IPS-20b (cell line): ENCODE data around the gene PROCR.
"Not testable (repeated sequence)": the region's sequence is repeated elsewhere in the genome, so short reads cannot be mapped to it uniquely, and the experiment has no call there.

Source experiments
- H3K27ac ChIP-seq: one replicate; pipeline ENCODE4 v1.5.1; 2013; ENCODE audit warnings: low read length
- H3K27me3 ChIP-seq: 2 replicates; pipeline ENCODE4 v1.6.1; 2013; ENCODE audit warnings: mild to moderate bottlenecking, low read length, inconsistent platforms; ENCODE audit not compliant: insufficient read depth
- H3K36me3 ChIP-seq: 2 replicates; pipeline ENCODE4 v1.6.1; 2013; ENCODE audit warnings: low read depth, mild to moderate bottlenecking, inconsistent platforms, low read length, moderate library complexity; ENCODE audit not compliant: insufficient read depth
- H3K4me1 ChIP-seq: 2 replicates; pipeline ENCODE4 v1.6.1; 2013; ENCODE audit warnings: mild to moderate bottlenecking, control low read depth, inconsistent platforms, low read length, moderate library complexity; ENCODE audit not compliant: insufficient read depth
- H3K4me3 ChIP-seq: 2 replicates; pipeline ENCODE4 v1.5.1; 2013; ENCODE audit warnings: mild to moderate bottlenecking, low read length, inconsistent platforms
- H3K9ac ChIP-seq: 2 replicates; pipeline ENCODE4 v1.6.1; 2013; ENCODE audit warnings: low read depth, mild to moderate bottlenecking, inconsistent platforms, low read length, moderate library complexity
- H3K9me3 ChIP-seq: 2 replicates; pipeline ENCODE4 v1.6.1; 2013; ENCODE audit warnings: mild to moderate bottlenecking, low read depth, low read length, inconsistent platforms; ENCODE audit not compliant: insufficient read depth

Gene PROCR

DNA sequence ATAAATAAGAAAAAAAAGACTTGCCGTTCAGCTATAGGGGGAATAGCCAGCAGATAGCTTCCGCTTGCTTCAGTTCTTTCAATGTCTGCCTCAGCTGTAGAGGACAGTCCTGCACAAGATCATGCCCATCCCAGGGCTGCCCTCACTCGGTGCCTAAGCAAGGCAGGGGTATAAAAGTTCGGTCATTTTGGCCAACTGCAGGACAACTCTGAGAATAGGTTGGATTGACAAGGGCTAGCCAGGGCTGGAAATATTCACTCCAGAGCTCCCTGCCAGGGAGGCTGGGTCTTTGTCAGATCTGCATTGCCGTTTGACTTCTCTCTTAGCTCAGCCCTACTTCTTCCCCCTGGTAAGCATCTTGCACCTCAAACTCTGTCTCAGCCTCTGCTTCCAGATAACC, 8.4 kb downstream of the PROCR start:
- Histone ChIP-seq H3K9ac (no peak overlapping the region), H3K27me3 (no peaks in the 10 kb centered on the region), H3K4me3 (no peak overlapping the region), H3K27ac (no peak overlapping the region), H3K4me1 (no peaks in the 10 kb centered on the region), H3K9me3 (no peaks in the 10 kb centered on the region), H3K36me3 (no peaks in the 10 kb centered on the region)

- Histone ChIP-seq H3K9me3 (no peaks in the 10 kb centered on the region), H3K27ac (no peak overlapping the region), H3K4me1 (no peaks in the 10 kb centered on the region), H3K9ac (no peak overlapping the region), H3K27me3 (no peaks in the 10 kb centered on the region), H3K4me3 (no peak overlapping the region), H3K36me3 (no peaks in the 10 kb centered on the region)
Measured at GRCh38 chr20:35181731-35182130, 9.9 kb downstream of the PROCR start.

- H3K9ac ChIP-seq, H3K36me3 ChIP-seq, H3K4me1 ChIP-seq, H3K27me3 ChIP-seq, H3K4me3 ChIP-seq, H3K9me3 ChIP-seq, H3K27ac ChIP-seq: not testable (repeated sequence)
Measured at GRCh38 chr20:35186691-35187289, 14.9 kb downstream of the PROCR start.

DNA sequence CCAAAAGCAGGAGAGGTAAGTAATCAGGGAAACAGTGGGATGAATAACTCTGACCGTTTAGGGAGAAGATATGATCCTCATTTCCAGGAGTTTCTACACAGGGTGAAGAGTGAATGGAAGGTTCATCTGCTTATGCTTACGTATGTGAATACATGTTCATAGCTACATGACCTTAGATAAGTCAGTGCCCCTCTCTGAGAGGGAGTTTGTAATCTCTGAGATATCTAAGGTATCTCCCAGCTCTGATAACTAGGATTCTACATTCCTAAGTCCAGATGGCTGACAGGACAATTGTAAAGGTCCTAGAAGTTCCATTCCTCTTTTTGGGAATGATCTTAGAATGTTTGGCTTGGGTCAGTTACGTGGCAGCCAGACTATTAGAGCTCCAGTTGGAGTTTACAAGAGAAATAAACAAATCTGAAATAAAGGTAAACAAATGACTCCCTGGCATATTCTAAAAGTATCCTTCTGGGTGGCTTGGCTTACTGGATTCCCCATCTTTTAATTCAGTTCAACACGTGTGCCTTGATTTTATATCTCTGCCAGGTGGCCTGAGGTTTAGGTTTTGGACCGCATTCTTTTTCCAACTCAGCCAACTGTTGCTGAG, 15.8 kb downstream of the PROCR start:
- no peaks in the 10 kb centered on the region for H3K36me3 ChIP-seq
- peaks cover 4% of the 10 kb centered on the region; the same call in 1 of the 2 replicates for H3K9me3 ChIP-seq
- no peaks in the 10 kb centered on the region; the same call in 1 of the 2 replicates for H3K4me1 ChIP-seq
- H3K9ac ChIP-seq, result no peak overlapping the region
- no peaks in the 10 kb centered on the region for H3K27me3 ChIP-seq
- no peak overlapping the region for H3K4me3 ChIP-seq
- no peak overlapping the region for H3K27ac ChIP-seq

DNA sequence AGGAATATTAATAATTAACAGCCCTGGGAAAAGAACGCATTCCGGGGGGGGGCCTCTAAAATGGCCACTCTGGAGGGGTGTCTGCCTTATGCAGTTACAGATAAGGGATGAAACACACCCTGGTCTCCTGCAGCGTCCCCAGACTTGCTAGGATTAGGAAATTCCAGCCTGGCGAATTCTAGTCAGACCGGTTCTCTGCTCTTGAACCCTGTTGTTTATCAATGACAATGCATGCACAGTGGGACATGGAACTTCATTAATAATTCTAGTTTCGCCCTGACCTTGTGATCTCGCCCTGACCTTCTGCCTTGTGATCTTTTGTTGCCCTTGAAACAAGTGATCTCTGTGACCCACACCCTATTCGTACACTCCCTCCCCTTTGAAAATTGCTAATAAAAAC, 17.4 kb downstream of the PROCR start:
- H3K36me3 ChIP-seq, H3K9me3 ChIP-seq, H3K4me3 ChIP-seq, H3K27me3 ChIP-seq, H3K27ac ChIP-seq, H3K9ac ChIP-seq, H3K4me1 ChIP-seq: not testable (repeated sequence)

GRCh38 chr20:35190556-35190955, 18.7 kb downstream of the PROCR start:
- Histone ChIP-seq H3K4me3 (no peak overlapping the region), H3K27me3 (no peaks in the 10 kb centered on the region), H3K9me3 (peaks cover 4% of the 10 kb centered on the region; the same call in 1 of the 2 replicates), H3K4me1 (no peaks in the 10 kb centered on the region; the same call in 1 of the 2 replicates), H3K27ac (no peak overlapping the region), H3K9ac (no peak overlapping the region), H3K36me3 (no peaks in the 10 kb centered on the region)

GRCh38 chr20:35191419-35192117, 19.7 kb downstream of the PROCR start:
- Histone ChIP-seq H3K4me1 (no peaks in the 10 kb centered on the region; the same call in 1 of the 2 replicates), H3K9ac (no peak overlapping the region), H3K27me3 (no peaks in the 10 kb centered on the region), H3K36me3 (no peaks in the 10 kb centered on the region), H3K4me3 (no peak overlapping the region), H3K9me3 (peaks cover 9% of the 10 kb centered on the region; the same call in 1 of the 2 replicates), H3K27ac (no peak overlapping the region)

- no peak overlapping the region for H3K27ac ChIP-seq
- no peaks in the 10 kb centered on the region for H3K36me3 ChIP-seq
- no peaks in the 10 kb centered on the region for H3K27me3 ChIP-seq
- no peak overlapping the region for H3K4me3 ChIP-seq
- peaks cover 16% of the 10 kb centered on the region; the same call in 1 of the 2 replicates for H3K9me3 ChIP-seq
- H3K4me1 ChIP-seq, result no peaks in the 10 kb centered on the region; the same call in 1 of the 2 replicates
- H3K9ac ChIP-seq, result no peak overlapping the region
Measured at GRCh38 chr20:35192118-35192872, 20.4 kb downstream of the PROCR start.

DNA sequence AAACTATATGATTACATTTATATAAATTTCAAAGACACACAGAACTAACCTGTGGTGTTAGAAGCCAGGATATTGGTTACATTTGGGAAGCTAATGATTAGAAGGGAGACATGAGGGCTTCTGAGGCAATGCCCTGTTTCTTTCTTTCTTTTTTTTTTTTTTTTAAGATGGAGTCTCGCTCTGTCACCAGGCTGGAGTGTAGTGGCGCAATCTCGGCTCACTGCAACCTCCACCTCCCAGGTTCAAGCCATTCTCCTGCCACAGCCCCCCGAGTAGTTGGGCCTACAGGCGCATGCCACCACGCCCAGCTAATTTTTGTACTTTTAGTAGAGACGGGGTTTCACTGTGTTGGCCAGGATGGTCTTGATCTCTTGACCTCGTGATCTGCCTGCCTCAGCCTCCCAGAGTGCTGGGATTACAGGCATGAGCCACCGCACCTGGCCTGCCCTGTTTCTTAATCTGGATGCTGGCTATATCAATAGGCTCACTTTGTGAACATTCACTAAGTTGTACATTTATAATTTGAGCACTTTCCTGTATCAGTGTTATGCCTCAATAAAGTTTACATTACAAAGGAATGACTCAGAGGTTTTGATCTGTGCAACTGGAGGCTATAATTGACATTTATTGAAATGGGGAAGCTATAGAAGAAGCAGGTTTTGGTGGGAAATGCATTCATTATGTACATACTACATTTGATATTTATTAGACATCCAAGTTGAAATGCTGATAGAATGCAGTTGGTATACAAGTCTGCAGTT, 21.3 kb downstream of the PROCR start:
- peaks cover 17% of the 10 kb centered on the region; the same call in 1 of the 2 replicates for H3K9me3 ChIP-seq
- not testable (repeated sequence) for H3K4me3 ChIP-seq, H3K27ac ChIP-seq, H3K36me3 ChIP-seq, H3K27me3 ChIP-seq, H3K4me1 ChIP-seq, H3K9ac ChIP-seq

DNA sequence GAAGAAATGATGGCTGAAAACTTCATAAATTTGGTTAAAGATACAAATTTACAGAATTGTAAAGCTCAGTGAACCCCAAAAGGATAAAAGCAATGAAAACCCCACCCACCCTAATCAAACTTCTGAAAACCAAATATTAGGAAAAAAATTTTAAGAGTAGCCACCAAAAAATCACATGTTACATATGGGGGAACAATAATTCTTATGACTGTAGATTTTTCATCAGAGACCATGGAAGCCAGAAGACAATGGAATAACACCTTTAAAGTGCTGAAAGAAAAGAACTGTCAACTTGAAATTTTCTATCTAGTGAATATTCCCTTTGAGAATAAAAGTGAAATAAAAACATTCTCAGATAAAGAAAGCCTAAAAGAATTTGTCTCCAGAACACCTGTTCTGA, 24.4 kb downstream of the PROCR start:
- Histone ChIP-seq H3K36me3 (no peaks in the 10 kb centered on the region), H3K9ac (no peak overlapping the region), H3K9me3 (peaks cover 23% of the 10 kb centered on the region), H3K4me3 (no peak overlapping the region), H3K27me3 (no peaks in the 10 kb centered on the region), H3K4me1 (no peaks in the 10 kb centered on the region; the same call in 1 of the 2 replicates), H3K27ac (no peak overlapping the region)

DNA sequence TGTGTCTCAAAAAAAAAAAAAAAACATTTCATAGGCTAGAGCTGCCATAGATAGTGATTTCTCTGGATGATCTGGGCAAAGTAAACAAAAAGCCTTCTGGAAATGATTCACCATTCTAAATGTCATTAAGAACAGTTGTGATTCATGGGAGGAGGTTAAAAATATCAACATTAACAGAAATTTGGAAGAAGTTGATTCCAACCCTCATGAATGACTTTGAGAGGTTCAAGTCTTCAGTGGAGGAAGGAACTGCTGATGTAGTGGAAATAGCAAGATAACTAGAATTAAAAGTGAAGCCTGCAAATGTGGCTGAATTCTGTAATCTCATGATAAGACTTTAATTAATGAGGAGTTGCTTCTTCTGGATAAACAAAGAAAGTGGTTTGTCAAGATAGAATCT, 27.9 kb downstream of the PROCR start:
- Histone ChIP-seq H3K9ac (no peak overlapping the region), H3K27ac (no peak overlapping the region), H3K9me3 (peaks cover 23% of the 10 kb centered on the region), H3K27me3 (no peaks in the 10 kb centered on the region), H3K4me3 (no peak overlapping the region), H3K36me3 (no peaks in the 10 kb centered on the region), H3K4me1 (no peaks in the 10 kb centered on the region)
